ENCODE data around the gene ANXA1. TPM values are rescaled to one million over a fixed set of nuclear protein-coding genes. Genes with fewer than 3 reads are reported as not detected.
A peak's percentile ranks its signal among the peaks of the same experiment; 100 is the strongest.

The ANXA1 gene
- total RNA-seq, 1 donor from 2014 or later = 1,561 TPM

- no peaks in the 10 kb centered on the region for H3K36me3 ChIP-seq (ENCODE audit: control insufficient read depth, insufficient read depth, low read length)
- TF ChIP-seq CTCF (IDR thresholded peaks at IDR 0.05; ENCODE audit: insufficient read depth, low read length, severe bottlenecking) = no peak
- no peaks in the 10 kb centered on the region for H3K27me3 ChIP-seq (ENCODE audit: control insufficient read depth, insufficient read depth, low read length)
- no peak for DNase-seq (ENCODE audit: low read depth)
- FAIRE-seq = no peak
- H3K4me3 ChIP-seq (ENCODE audit: low read depth, low read length) = no peak overlapping the region
Measured at GRCh38 chr9:73114958-73115357, 36.7 kb upstream of the ANXA1 start.

GRCh38 chr9:73116031-73116430 is 35.6 kb upstream of the ANXA1 start:
- FAIRE-seq (no peak), DNase-seq (ENCODE audit: low read depth) (peak; percentile 96)
- no peaks in the 10 kb centered on the region for H3K27me3 ChIP-seq (ENCODE audit: control insufficient read depth, insufficient read depth, low read length)
- no peaks in the 10 kb centered on the region for H3K36me3 ChIP-seq (ENCODE audit: control insufficient read depth, insufficient read depth, low read length)
- TF ChIP-seq CTCF (IDR thresholded peaks at IDR 0.05; ENCODE audit: insufficient read depth, low read length, severe bottlenecking) = no peak
- H3K4me3 ChIP-seq (ENCODE audit: low read depth, low read length) = no peak overlapping the region

GRCh38 chr9:73116880-73117279 is 34.8 kb upstream of the ANXA1 start:
- no peak for TF ChIP-seq CTCF (IDR thresholded peaks at IDR 0.05; ENCODE audit: insufficient read depth, low read length, severe bottlenecking)
- no peak for FAIRE-seq

GRCh38 chr9:73118286-73118685 is 33.4 kb upstream of the ANXA1 start:
- Histone ChIP-seq H3K36me3 (ENCODE audit: control insufficient read depth, insufficient read depth, low read length) (no peaks in the 10 kb centered on the region), H3K4me3 (ENCODE audit: low read depth, low read length) (no peak overlapping the region), H3K27me3 (ENCODE audit: control insufficient read depth, insufficient read depth, low read length) (no peaks in the 10 kb centered on the region)
- no peak for TF ChIP-seq CTCF (IDR thresholded peaks at IDR 0.05; ENCODE audit: insufficient read depth, low read length, severe bottlenecking)
- FAIRE-seq = no peak
- peak; percentile 90 for DNase-seq (ENCODE audit: low read depth)

More at GRCh38 chr9:73116880-73117279, 34.8 kb upstream of the ANXA1 start:
- no peak for DNase-seq (ENCODE audit: low read depth)
- no peaks in the 10 kb centered on the region for H3K36me3 ChIP-seq (ENCODE audit: control insufficient read depth, insufficient read depth, low read length)
- H3K27me3 ChIP-seq (ENCODE audit: control insufficient read depth, insufficient read depth, low read length) = no peaks in the 10 kb centered on the region
- no peak overlapping the region for H3K4me3 ChIP-seq (ENCODE audit: low read depth, low read length)

- DNase-seq (ENCODE audit: low read depth) (peak; percentile 99), FAIRE-seq (no peak)
- Histone ChIP-seq H3K27me3 (ENCODE audit: control insufficient read depth, insufficient read depth, low read length) (no peaks in the 10 kb centered on the region), H3K36me3 (ENCODE audit: control insufficient read depth, insufficient read depth, low read length) (no peaks in the 10 kb centered on the region), H3K4me3 (ENCODE audit: low read depth, low read length) (no peak overlapping the region)
- no peak for TF ChIP-seq CTCF (IDR thresholded peaks at IDR 0.05; ENCODE audit: insufficient read depth, low read length, severe bottlenecking)
Measured at GRCh38 chr9:73118898-73119554, 32.6 kb upstream of the ANXA1 start.
